G401 (cell line): Measurements from ENCODE around the gene LCE3E. TPM values are rescaled to one million over a fixed set of nuclear protein-coding genes. Genes with fewer than 3 reads are reported as not detected.

Source experiments
- DNase-seq: peaks from one replicate; pipeline ENCODE4 v3.0.0-alpha.2; 2015; ENCODE audit warnings: low spot score
- in situ Hi-C: cut with HindIII; loops from 2 replicates; pipeline ENCODE4 v1.10.0; 2016; ENCODE audit warnings: low sequenced_read_pairs, mixed read lengths
- total RNA-seq: library from RNA; depleted of rRNA; stranded (reverse); fragments of >200 nt; shearing (Covaris generic); gene quantifications from 2 replicates; pipeline ENCODE4 v1.2.3, GENCODE V29; 2014; rRNA removed

The LCE3E gene
- total RNA-seq, 1 experiment from 2014 or later: not detected

GRCh38 chr1:152519851-152520250 lies 46.7 kb downstream of the LCE3E start:
- in situ Hi-C loops: no loop called here
- no peak for DNase-seq

GRCh38 chr1:152517237-152517811 lies 49.3 kb downstream of the LCE3E start:
- in situ Hi-C loops: no loop called here

GRCh38 chr1:152516082-152516481 lies 50.5 kb downstream of the LCE3E start:
- no peak for DNase-seq
- in situ Hi-C loops: no loop called here

More at GRCh38 chr1:152517237-152517811, 49.3 kb downstream of the LCE3E start:
- DNase-seq: no peak

Other genes with a start within 250 kb of the LCE3E start
- gene FLG, start 241.5 kb downstream of the LCE3E start, total RNA-seq: not detected in 2 replicates
- gene FLG2, start 206.8 kb downstream of the LCE3E start, total RNA-seq: not detected in 2 replicates
- gene CRNN, start 152.5 kb downstream of the LCE3E start, total RNA-seq: not detected in 2 replicates
- not detected in 2 replicates for gene LCE5A, start 56.0 kb downstream of the LCE3E start, total RNA-seq
- not detected in 2 replicates for gene CRCT1, start 52.3 kb downstream of the LCE3E start, total RNA-seq
- gene LCE3D, start 13.7 kb upstream of the LCE3E start, total RNA-seq: not detected in 2 replicates
- not detected in 2 replicates for gene LCE3C, start 33.5 kb upstream of the LCE3E start, total RNA-seq
- not detected in 2 replicates for gene LCE3B, start 47.0 kb upstream of the LCE3E start, total RNA-seq
- not detected in 2 replicates for gene LCE3A, start 56.3 kb upstream of the LCE3E start, total RNA-seq
- not detected in 2 replicates for gene LCE2D, start 96.6 kb upstream of the LCE3E start, total RNA-seq
- gene LCE2C, start 108.5 kb upstream of the LCE3E start, total RNA-seq: not detected in 2 replicates
- not detected in 2 replicates for gene LCE2B, start 119.3 kb upstream of the LCE3E start, total RNA-seq
- not detected in 2 replicates for gene LCE2A, start 131.6 kb upstream of the LCE3E start, total RNA-seq
- not detected in 2 replicates for gene LCE4A, start 141.4 kb upstream of the LCE3E start, total RNA-seq
- not detected in 2 replicates for gene KPRP, start 191.2 kb upstream of the LCE3E start, total RNA-seq
- gene LCE1F, start 208.4 kb upstream of the LCE3E start, total RNA-seq: not detected in 2 replicates
- not detected in 2 replicates for gene LCE1E, start 219.5 kb upstream of the LCE3E start, total RNA-seq
- gene LCE1D, start 229.9 kb upstream of the LCE3E start, total RNA-seq: not detected in 2 replicates
- not detected in 2 replicates for gene LCE1C, start 239.9 kb upstream of the LCE3E start, total RNA-seq
- gene LCE1B, start 245.2 kb upstream of the LCE3E start, total RNA-seq: not detected in 2 replicates